NCI-H774 (cell line): ENCODE data around the gene DCLRE1B.

ENCODE experiments used
- DNase-seq: peaks from one replicate; lab custom pipeline; 2025; lab: John Stamatoyannopoulos, UW

Gene DCLRE1B

GRCh38 chr1:113928187-113928930, 23.2 kb downstream of the DCLRE1B start:
- no peak for DNase-seq

GRCh38 chr1:113928941-113929749, 24.0 kb downstream of the DCLRE1B start, which contains the start of gene HIPK1:
TSS of gene HIPK1 (plus strand) at chr1:113929324.
- peak; percentile 87 for DNase-seq

- no peak for DNase-seq
Measured at GRCh38 chr1:113929750-113930498, 24.8 kb downstream of the DCLRE1B start.

GRCh38 chr1:113930499-113931161, 25.5 kb downstream of the DCLRE1B start:
- no peak for DNase-seq

- DNase-seq, result no peak
Measured at GRCh38 chr1:113931451-113931851, 26.3 kb downstream of the DCLRE1B start.

GRCh38 chr1:113934006-113934405, 28.9 kb downstream of the DCLRE1B start:
- no peak for DNase-seq

GRCh38 chr1:113934511-113935055, 29.5 kb downstream of the DCLRE1B start:
- DNase-seq, result no peak

GRCh38 chr1:113935176-113935575, 30.1 kb downstream of the DCLRE1B start:
- DNase-seq, result no peak

- DNase-seq, result no peak
Measured at GRCh38 chr1:113935970-113936369, 30.8 kb downstream of the DCLRE1B start.

- DNase-seq, result no peak
Measured at GRCh38 chr1:113937146-113937545, 32.0 kb downstream of the DCLRE1B start.

- no peak for DNase-seq
Measured at GRCh38 chr1:113938192-113938591, 33.1 kb downstream of the DCLRE1B start.

GRCh38 chr1:113940365-113941244, 35.5 kb downstream of the DCLRE1B start:
- no peak for DNase-seq

- no peak for DNase-seq
Measured at GRCh38 chr1:113941245-113941559, 36.1 kb downstream of the DCLRE1B start.

GRCh38 chr1:113942527-113942926, 37.4 kb downstream of the DCLRE1B start:
- DNase-seq, result no peak

GRCh38 chr1:113943028-113943811, 38.1 kb downstream of the DCLRE1B start:
- no peak for DNase-seq

GRCh38 chr1:113945329-113945728, 40.2 kb downstream of the DCLRE1B start:
- no peak for DNase-seq

GRCh38 chr1:113946112-113946511, 41.0 kb downstream of the DCLRE1B start:
- DNase-seq, result no peak

- no peak for DNase-seq
Measured at GRCh38 chr1:113946678-113947387, 41.7 kb downstream of the DCLRE1B start.

GRCh38 chr1:113947388-113948107, 42.4 kb downstream of the DCLRE1B start:
- no peak for DNase-seq
